ENCODE measurements around the gene MRPS25.

DNA sequence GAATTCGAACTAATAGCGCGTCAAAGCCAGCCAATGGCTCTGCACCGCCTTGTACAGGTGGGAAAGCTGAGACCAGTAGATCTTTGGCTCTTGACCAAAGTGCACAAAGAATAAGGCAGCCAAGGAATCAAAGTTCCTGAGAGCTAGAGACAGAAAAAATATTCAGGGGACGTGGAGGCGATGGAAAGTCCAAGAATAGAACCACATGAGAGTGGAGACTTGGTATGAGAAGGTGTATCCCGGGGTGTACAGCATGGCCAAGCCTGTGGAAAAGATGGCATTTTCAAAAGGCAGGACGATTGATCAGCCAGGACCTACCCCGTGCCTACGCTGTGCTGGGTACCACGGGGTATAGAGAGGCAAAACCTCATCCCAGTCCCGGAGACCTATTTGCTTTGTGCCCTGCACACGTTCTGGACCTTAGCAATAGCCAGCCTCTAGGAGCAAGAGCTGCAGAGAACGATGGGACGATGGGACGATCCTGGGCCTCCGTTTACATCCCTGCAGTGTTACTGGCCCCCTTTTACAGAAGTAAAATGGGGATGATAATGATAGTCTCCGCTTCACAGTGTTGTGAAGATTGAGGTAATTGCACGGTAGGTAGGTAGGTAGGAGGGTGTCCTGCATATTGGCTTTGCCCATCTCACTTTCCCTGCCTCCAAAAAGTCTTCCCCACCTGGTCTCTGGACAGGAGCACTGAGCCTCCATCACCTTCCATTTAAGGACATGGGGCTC, 34.4 kb upstream of the MRPS25 start:
- TF ChIP-seq CTCF (IDR thresholded peaks at IDR 0.05): no peak
- no peak for TF ChIP-seq POLR2A (IDR thresholded peaks at IDR 0.05)

All from esophagus squamous epithelium (tissue), 4 donors.